COLO668 (cell line): Measurements from ENCODE around the gene OTUD5.
"Not testable (repeated sequence)": the region's sequence is repeated elsewhere in the genome, so short reads cannot be mapped to it uniquely, and the experiment has no call there.

Source experiments
- DNase-seq: peaks from one replicate; lab custom pipeline; 2025; ENCODE audit not compliant: unreplicated experiment; lab: John Stamatoyannopoulos, UW

Gene OTUD5

GRCh38 chrX:48890934-48891401 is 66.4 kb downstream of the OTUD5 start:
- peak; percentile 27 for DNase-seq

- DNase-seq, result no peak
These were observed 67.0 kb downstream of the OTUD5 start for GRCh38 chrX:48890296-48890925.

DNA sequence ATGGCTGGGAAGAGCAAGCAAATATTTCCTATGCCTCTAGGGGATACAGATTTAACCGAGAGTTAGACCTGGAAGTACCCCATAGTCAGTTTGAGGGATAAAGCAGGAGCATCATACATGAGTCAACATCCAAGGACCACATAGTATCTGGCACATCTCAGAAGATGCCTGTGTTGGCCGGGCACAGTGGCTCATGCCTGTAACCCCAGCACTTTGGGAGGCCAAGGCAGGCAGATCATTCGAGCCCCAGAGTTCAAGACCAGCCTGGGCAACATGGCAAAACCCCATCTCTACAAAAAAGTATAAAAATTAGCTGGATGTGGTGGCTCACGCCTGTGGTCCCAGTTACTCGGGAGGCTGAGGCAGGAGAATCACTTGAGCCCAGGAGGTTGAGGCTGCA is 70.8 kb downstream of the OTUD5 start:
- DNase-seq, result not testable (repeated sequence)

DNA sequence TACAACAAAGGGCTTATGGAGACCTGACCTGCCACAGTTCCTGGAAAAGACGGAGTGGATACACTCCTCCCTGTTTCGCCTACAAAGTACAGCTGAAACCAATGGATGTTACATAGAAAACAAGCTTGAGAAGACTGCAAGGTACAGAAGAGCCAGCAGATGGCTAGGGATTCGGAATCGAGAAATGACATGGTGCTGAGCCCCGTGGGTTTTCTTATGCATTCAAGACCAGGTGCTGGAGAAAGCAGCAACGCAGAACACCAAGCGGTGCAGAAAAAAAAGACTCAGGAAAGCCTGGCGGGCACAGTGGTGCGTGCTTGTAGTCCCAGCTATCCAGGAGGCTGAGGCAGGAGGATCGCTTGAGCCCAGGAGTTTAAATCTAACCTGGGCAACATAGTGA is 73.7 kb downstream of the OTUD5 start:
- no peak for DNase-seq

GRCh38 chrX:48876944-48877343 is 80.5 kb downstream of the OTUD5 start:
- DNase-seq, result not testable (repeated sequence)
